Body of pancreas (tissue), 4 donors: ENCODE measurements around the gene EMSY. TPM values are rescaled to one million over a fixed set of nuclear protein-coding genes. Genes with fewer than 3 reads are reported as not detected.

Source experiments
- ATAC-seq: fragments of 150-250 bp; one replicate; pipeline ENCODE4 v1.9.1; 2016
- DNase-seq, 4 donors: peaks; one replicate each; pipeline ENCODE4 v3.0.0-alpha.2; 2019
- H3K27ac ChIP-seq, 4 donors: fragments of 200-600 bp; sonication (generic); 1 replicate in 3 of 4; 2 replicates in 1 of 4; pipeline versions ENCODE4 v1.5.1 to v1.6.1; 2016 to 2019; ENCODE audit warnings: mild to moderate bottlenecking in 1 of 4, mixed read lengths in 1 of 4, moderate library complexity in 1 of 4
- H3K27me3 ChIP-seq, 2 donors: fragments of 200-600 bp; sonication (generic); one replicate each; pipeline ENCODE4 v1.6.0; 2016; ENCODE audit warnings: mild to moderate bottlenecking in 1 of 2
- H3K36me3 ChIP-seq, 2 donors: fragments of 200-600 bp; sonication (generic); replicated peaks in 1 of 2; 2 replicates each; pipeline ENCODE4 v1.5.1; 2016; ENCODE audit warnings: low read depth in 2 of 2; ENCODE audit not compliant: insufficient read depth in 1 of 2
- H3K4me1 ChIP-seq: fragments of 200-600 bp; sonication (generic); one replicate; pipeline ENCODE4 v1.6.0; 2016
- H3K4me3 ChIP-seq, 2 donors: fragments of 200-600 bp; sonication (generic); 1 replicate in 1 of 2; 2 replicates in 1 of 2; pipeline ENCODE4 v1.5.1; 2016 to 2019
- H3K9me3 ChIP-seq, 3 donors: fragments of 200-600 bp; sonication (generic); 1 replicate in 2 of 3; 2 replicates in 1 of 3; pipeline ENCODE4 v1.5.1; 2016
- POLR2A ChIP-seq, 3 donors: fragments of 450-650 bp; IDR thresholded peaks; one replicate each; pipeline ENCODE4 v1.6.1; 2016; ENCODE audit warnings: antibody characterized with exemption in 3 of 3, mild to moderate bottlenecking in 2 of 3
- WGBS, 2 donors: methylation state at CpG; one replicate each; pipeline ENCODE4 v1.1.5; 2017; 5-methylcytosine and 5-hydroxymethylcytosine counted together
- intact Hi-C: fragments of 100-400 bp; cut with DNase I; formaldehyde crosslinking; loops from one replicate; pipeline ENCODE4 v1.15.1; 2023
- total RNA-seq, 2 donors: library from RNA; depleted of rRNA; stranded (reverse); fragments of >200 nt; gene quantifications; one replicate each; pipeline ENCODE4 v1.1.0, GENCODE V29; 2016
- TF ChIP-seq, protein P1 (sequence below), 7 experiments: fragments of 450-650 bp in 4 of 7; fragments of 200-600 bp in 3 of 7; sonication (generic) in 3 of 7; IDR thresholded peaks; one replicate each; pipeline ENCODE4 v1.5.1; 2016 to 2019; ENCODE audit warnings: antibody characterized with exemption in 7 of 7

The EMSY gene
- total RNA-seq, 2 donors from 2014 or later: 13.5 to 30.3 TPM

- no peaks in the 10 kb centered on the region for H3K9me3 ChIP-seq
- no peaks in the 10 kb centered on the region for H3K4me1 ChIP-seq
- TF ChIP-seq POLR2A (IDR thresholded peaks at IDR 0.05): no peak
- TF ChIP-seq, protein P1, sequence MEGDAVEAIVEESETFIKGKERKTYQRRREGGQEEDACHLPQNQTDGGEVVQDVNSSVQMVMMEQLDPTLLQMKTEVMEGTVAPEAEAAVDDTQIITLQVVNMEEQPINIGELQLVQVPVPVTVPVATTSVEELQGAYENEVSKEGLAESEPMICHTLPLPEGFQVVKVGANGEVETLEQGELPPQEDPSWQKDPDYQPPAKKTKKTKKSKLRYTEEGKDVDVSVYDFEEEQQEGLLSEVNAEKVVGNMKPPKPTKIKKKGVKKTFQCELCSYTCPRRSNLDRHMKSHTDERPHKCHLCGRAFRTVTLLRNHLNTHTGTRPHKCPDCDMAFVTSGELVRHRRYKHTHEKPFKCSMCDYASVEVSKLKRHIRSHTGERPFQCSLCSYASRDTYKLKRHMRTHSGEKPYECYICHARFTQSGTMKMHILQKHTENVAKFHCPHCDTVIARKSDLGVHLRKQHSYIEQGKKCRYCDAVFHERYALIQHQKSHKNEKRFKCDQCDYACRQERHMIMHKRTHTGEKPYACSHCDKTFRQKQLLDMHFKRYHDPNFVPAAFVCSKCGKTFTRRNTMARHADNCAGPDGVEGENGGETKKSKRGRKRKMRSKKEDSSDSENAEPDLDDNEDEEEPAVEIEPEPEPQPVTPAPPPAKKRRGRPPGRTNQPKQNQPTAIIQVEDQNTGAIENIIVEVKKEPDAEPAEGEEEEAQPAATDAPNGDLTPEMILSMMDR (IDR thresholded peaks at IDR 0.05): no peak
- no peak overlapping the region for H3K27ac ChIP-seq
- ATAC-seq (no peak), DNase-seq (no peak)
- intact Hi-C loops: no loop called here
- peaks cover 0 to 1% of the 10 kb centered on the region in 2 donors for H3K36me3 ChIP-seq
- no peaks in the 10 kb centered on the region for H3K27me3 ChIP-seq
- no peak overlapping the region for H3K4me3 ChIP-seq
- WGBS, 2 donors: 93 to 95% methylated on average over 3 of the region's 3 CpGs
These were observed 35.4 kb downstream of the EMSY start for GRCh38 chr11:76480241-76480640.

DNA sequence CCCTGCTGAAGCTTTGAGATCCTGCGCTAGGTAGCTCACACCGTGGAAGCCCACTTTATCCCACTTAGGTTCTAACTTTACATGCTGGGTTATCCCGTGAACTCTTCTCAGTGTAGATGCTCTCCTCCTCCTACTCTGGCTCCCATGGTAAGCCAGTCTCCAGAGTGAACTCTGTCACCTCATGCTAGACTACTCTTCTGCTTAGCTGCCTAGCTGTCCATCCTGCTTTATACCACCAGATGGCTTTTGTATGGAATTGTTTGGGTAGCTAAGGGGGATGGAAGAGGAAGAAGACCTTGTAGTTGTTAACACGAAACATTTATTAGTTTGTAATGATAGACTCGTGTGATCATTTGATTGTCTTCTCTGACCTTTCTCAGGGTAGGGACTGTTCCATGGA lies 46.8 kb downstream of the EMSY start:
- no peak overlapping the region for H3K27ac ChIP-seq
- DNase-seq (no peak), ATAC-seq (no peak)
- 92 to 100% methylated on average over 5 of the region's 5 CpGs for WGBS, 2 donors
- no peaks in the 10 kb centered on the region for H3K36me3 ChIP-seq
- H3K27me3 ChIP-seq: no peaks in the 10 kb centered on the region
- no peaks in the 10 kb centered on the region for H3K9me3 ChIP-seq
- no peak overlapping the region for H3K4me3 ChIP-seq
- H3K4me1 ChIP-seq: no peaks in the 10 kb centered on the region
- TF ChIP-seq, protein P1 (IDR thresholded peaks at IDR 0.05): no peak
- TF ChIP-seq POLR2A (IDR thresholded peaks at IDR 0.05): no peak
- intact Hi-C loops: no loop called here

DNA sequence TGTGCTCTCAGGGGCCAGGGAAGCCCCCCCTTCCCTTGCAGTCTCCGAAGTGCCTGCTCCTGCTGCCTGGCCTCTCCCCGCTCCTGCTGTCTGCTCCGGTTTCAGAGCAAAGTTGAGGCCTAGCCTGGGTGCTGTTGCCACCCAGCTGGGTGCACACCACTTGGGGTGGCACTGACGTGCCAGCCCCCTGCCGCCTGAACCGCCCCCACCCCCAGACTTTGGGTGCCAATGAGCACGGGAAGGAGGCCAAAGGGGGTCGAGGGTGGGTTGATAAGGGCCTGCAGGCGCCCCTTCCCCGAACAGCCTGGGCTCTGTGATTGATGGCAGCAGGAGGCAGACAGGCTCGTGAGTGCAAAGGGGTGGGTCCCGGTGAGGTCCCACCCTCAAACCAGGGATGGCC lies 48.2 kb downstream of the EMSY start:
- ATAC-seq (no peak), DNase-seq (no peak)
- Histone ChIP-seq H3K4me3 (no peak overlapping the region), H3K36me3 (no peaks in the 10 kb centered on the region), H3K4me1 (no peaks in the 10 kb centered on the region), H3K27ac (no peak overlapping the region), H3K27me3 (no peaks in the 10 kb centered on the region), H3K9me3 (no peaks in the 10 kb centered on the region)
- intact Hi-C loops: no loop called here
- WGBS, 2 donors: 98 to 100% methylated on average over 2 to 8 of the region's 12 CpGs
- TF ChIP-seq POLR2A (IDR thresholded peaks at IDR 0.05): no peak
- TF ChIP-seq, protein P1 (IDR thresholded peaks at IDR 0.05): no peak

- 95 to 96% methylated on average over 24 to 25 of the region's 25 CpGs for WGBS, 2 donors
- Histone ChIP-seq H3K4me3 (no peak overlapping the region), H3K27ac (no peak overlapping the region), H3K9me3 (no peaks in the 10 kb centered on the region), H3K36me3 (no peaks in the 10 kb centered on the region), H3K27me3 (no peaks in the 10 kb centered on the region), H3K4me1 (no peaks in the 10 kb centered on the region)
- intact Hi-C loops: no loop called here
- DNase-seq: no peak
- TF ChIP-seq, protein P1 (IDR thresholded peaks at IDR 0.05): no peak
- no peak for TF ChIP-seq POLR2A (IDR thresholded peaks at IDR 0.05)
- no peak for ATAC-seq
These were observed 49.1 kb downstream of the EMSY start for GRCh38 chr11:76493626-76494539.

GRCh38 chr11:76495019-76495418 lies 50.2 kb downstream of the EMSY start:
- intact Hi-C loops: no loop called here
- no peaks in the 10 kb centered on the region for H3K9me3 ChIP-seq
- no peaks in the 10 kb centered on the region for H3K4me1 ChIP-seq
- WGBS, 2 donors: 89 to 95% methylated on average over 3 of the region's 3 CpGs
- no peak for DNase-seq
- H3K27ac ChIP-seq: no peak overlapping the region
- no peak for ATAC-seq
- no peak overlapping the region for H3K4me3 ChIP-seq
- TF ChIP-seq POLR2A (IDR thresholded peaks at IDR 0.05): no peak
- TF ChIP-seq, protein P1 (IDR thresholded peaks at IDR 0.05): no peak
- H3K36me3 ChIP-seq: no peaks in the 10 kb centered on the region
- no peaks in the 10 kb centered on the region for H3K27me3 ChIP-seq
